ENCODE results near the gene SPTBN5. TPM values are rescaled to one million over a fixed set of nuclear protein-coding genes. Genes with fewer than 3 reads are reported as not detected.

Gene SPTBN5
- total RNA-seq, 1 experiment from 2014 or later: 1.2 TPM

GRCh38 chr15:41805711-41806110, 88.1 kb downstream of the SPTBN5 start (continued):
- no peak for TF ChIP-seq IRF1 (CRISPR knock-in tag; IDR thresholded peaks at IDR 0.05)
- TF ChIP-seq CREM (CRISPR knock-in tag; IDR thresholded peaks at IDR 0.05): no peak
- no peak for TF ChIP-seq NFATC4 (CRISPR knock-in tag; IDR thresholded peaks at IDR 0.05)
- no peak for TF ChIP-seq CDX4 (CRISPR knock-in tag; IDR thresholded peaks at IDR 0.05; ENCODE audit: borderline replicate concordance)
- TF ChIP-seq, protein P1, sequence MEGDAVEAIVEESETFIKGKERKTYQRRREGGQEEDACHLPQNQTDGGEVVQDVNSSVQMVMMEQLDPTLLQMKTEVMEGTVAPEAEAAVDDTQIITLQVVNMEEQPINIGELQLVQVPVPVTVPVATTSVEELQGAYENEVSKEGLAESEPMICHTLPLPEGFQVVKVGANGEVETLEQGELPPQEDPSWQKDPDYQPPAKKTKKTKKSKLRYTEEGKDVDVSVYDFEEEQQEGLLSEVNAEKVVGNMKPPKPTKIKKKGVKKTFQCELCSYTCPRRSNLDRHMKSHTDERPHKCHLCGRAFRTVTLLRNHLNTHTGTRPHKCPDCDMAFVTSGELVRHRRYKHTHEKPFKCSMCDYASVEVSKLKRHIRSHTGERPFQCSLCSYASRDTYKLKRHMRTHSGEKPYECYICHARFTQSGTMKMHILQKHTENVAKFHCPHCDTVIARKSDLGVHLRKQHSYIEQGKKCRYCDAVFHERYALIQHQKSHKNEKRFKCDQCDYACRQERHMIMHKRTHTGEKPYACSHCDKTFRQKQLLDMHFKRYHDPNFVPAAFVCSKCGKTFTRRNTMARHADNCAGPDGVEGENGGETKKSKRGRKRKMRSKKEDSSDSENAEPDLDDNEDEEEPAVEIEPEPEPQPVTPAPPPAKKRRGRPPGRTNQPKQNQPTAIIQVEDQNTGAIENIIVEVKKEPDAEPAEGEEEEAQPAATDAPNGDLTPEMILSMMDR (IDR thresholded peaks at IDR 0.05): no peak
- no peak for TF ChIP-seq MXD4 (CRISPR knock-in tag; IDR thresholded peaks at IDR 0.05; ENCODE audit: borderline replicate concordance)
- no peak for TF ChIP-seq ZNF232 (CRISPR knock-in tag; IDR thresholded peaks at IDR 0.05)
- TF ChIP-seq, protein P2, sequence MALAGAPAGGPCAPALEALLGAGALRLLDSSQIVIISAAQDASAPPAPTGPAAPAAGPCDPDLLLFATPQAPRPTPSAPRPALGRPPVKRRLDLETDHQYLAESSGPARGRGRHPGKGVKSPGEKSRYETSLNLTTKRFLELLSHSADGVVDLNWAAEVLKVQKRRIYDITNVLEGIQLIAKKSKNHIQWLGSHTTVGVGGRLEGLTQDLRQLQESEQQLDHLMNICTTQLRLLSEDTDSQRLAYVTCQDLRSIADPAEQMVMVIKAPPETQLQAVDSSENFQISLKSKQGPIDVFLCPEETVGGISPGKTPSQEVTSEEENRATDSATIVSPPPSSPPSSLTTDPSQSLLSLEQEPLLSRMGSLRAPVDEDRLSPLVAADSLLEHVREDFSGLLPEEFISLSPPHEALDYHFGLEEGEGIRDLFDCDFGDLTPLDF (CRISPR knock-in tag; IDR thresholded peaks at IDR 0.05): no peak
- TF ChIP-seq ZNF263 (CRISPR knock-in tag; IDR thresholded peaks at IDR 0.05; ENCODE audit: low read depth): no peak
- TF ChIP-seq NR3C1 (CRISPR knock-in tag; conservative IDR thresholded peaks at IDR 0.05; ENCODE audit: low read depth): no peak

GRCh38 chr15:41804916-41805666, 88.8 kb downstream of the SPTBN5 start:
- DNase-seq (ENCODE audit: low spot score) (no peak), ATAC-seq (no peak)
- H3K4me3 Mint-ChIP-seq: no peak overlapping the region
- ChIA-PET CTCF (interaction anchor here (2.3 to 7.5 kb wide), 2 partner anchors 31 to 100 kb away, joined by 7 to 83 read pairs; partner anchors contain the start of gene MAPKBP1), POLR2A (no interaction called here)
- TF ChIP-seq OVOL2 (CRISPR knock-in tag; IDR thresholded peaks at IDR 0.05; ENCODE audit: borderline replicate concordance) (no peak), E2F4 (CRISPR knock-in tag; IDR thresholded peaks at IDR 0.05; ENCODE audit: borderline replicate concordance, low read depth) (no peak), FOXP1 (CRISPR knock-in tag; IDR thresholded peaks at IDR 0.05; ENCODE audit: borderline replicate concordance) (no peak), SMAD4 (CRISPR knock-in tag; IDR thresholded peaks at IDR 0.05) (no peak), HMGXB4 (CRISPR knock-in tag; IDR thresholded peaks at IDR 0.05) (no peak), CDX4 (CRISPR knock-in tag; IDR thresholded peaks at IDR 0.05; ENCODE audit: borderline replicate concordance) (no peak), NFE2L1 (CRISPR knock-in tag; IDR thresholded peaks at IDR 0.05) (no peak), ZNF317 (CRISPR knock-in tag; IDR thresholded peaks at IDR 0.05; ENCODE audit: borderline replicate concordance, low read depth) (no peak), FOXP4 (CRISPR knock-in tag; IDR thresholded peaks at IDR 0.05) (no peak), RORB (CRISPR knock-in tag; IDR thresholded peaks at IDR 0.05) (no peak), TEAD4 (CRISPR knock-in tag; IDR thresholded peaks at IDR 0.05) (no peak)
- TF ChIP-seq, protein P3, sequence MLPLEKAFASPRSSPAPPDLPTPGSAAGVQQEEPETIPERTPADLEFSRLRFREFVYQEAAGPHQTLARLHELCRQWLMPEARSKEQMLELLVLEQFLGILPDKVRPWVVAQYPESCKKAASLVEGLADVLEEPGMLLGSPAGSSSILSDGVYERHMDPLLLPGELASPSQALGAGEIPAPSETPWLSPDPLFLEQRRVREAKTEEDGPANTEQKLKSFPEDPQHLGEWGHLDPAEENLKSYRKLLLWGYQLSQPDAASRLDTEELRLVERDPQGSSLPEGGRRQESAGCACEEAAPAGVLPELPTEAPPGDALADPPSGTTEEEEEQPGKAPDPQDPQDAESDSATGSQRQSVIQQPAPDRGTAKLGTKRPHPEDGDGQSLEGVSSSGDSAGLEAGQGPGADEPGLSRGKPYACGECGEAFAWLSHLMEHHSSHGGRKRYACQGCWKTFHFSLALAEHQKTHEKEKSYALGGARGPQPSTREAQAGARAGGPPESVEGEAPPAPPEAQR (CRISPR knock-in tag; IDR thresholded peaks at IDR 0.05): no peak
- H3K4me1 Mint-ChIP-seq: peaks cover 3% of the 10 kb centered on the region; the same call in 1 of the 2 replicates
- no peaks in the 10 kb centered on the region for H3K36me3 Mint-ChIP-seq
- no peaks in the 10 kb centered on the region for H3K9me3 Mint-ChIP-seq
- H3K27ac Mint-ChIP-seq: 0 out of 2 replicates have a peak overlapping the region, but pooled peaks have one; percentile 2
- no peaks in the 10 kb centered on the region for H3K27me3 Mint-ChIP-seq (ENCODE audit: low read depth)
